ENCODE results near the gene EEFSEC.

DNA sequence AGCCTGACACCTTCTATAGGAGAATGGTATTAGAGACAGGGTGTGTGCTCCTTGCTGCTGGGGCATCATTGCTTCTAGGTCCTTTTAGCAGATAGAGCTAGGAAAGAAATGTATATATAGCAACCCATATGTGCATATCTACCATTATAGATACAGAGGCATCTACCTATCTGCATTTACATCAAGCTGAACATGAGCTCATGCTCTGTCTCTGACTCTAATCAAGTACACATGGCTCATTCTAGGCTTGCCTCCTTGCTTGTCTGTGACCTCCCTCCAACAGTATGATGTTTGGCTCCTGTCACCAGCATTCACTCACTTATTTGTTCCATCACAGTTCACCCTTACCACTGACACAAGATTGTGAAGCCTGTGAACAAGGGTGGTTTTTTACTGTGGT lies 133.4 kb downstream of the EEFSEC start:
- TF ChIP-seq, protein P1, sequence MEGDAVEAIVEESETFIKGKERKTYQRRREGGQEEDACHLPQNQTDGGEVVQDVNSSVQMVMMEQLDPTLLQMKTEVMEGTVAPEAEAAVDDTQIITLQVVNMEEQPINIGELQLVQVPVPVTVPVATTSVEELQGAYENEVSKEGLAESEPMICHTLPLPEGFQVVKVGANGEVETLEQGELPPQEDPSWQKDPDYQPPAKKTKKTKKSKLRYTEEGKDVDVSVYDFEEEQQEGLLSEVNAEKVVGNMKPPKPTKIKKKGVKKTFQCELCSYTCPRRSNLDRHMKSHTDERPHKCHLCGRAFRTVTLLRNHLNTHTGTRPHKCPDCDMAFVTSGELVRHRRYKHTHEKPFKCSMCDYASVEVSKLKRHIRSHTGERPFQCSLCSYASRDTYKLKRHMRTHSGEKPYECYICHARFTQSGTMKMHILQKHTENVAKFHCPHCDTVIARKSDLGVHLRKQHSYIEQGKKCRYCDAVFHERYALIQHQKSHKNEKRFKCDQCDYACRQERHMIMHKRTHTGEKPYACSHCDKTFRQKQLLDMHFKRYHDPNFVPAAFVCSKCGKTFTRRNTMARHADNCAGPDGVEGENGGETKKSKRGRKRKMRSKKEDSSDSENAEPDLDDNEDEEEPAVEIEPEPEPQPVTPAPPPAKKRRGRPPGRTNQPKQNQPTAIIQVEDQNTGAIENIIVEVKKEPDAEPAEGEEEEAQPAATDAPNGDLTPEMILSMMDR (conservative IDR thresholded peaks at IDR 0.05; ENCODE audit: low read depth in 2 of 2) = no peak
- TF ChIP-seq POLR2AphosphoS5 (IDR thresholded peaks at IDR 0.05; ENCODE audit: low read depth) (no peak), EZH2phosphoT487 (IDR thresholded peaks at IDR 0.05; ENCODE audit: unreplicated experiment) (no peak), REST (IDR thresholded peaks at IDR 0.05; ENCODE audit: unreplicated experiment) (no peak), EZH2 (IDR thresholded peaks at IDR 0.05; ENCODE audit: low read depth, unreplicated experiment) (no peak), NANOG (IDR thresholded peaks at IDR 0.05; ENCODE audit: borderline replicate concordance) (no peak), STAT1 (IDR thresholded peaks at IDR 0.05; ENCODE audit: unreplicated experiment) (no peak), JUNB (IDR thresholded peaks at IDR 0.05; ENCODE audit: unreplicated experiment) (no peak), ZNF114 (CRISPR knock-in tag; IDR thresholded peaks at IDR 0.05) (no peak), CREB1 (CRISPR knock-in tag; IDR thresholded peaks at IDR 0.05; ENCODE audit: low read depth) (no peak)
